Skin of body (tissue), 2 donors: ENCODE results near the gene PRPF40B. TPM values are rescaled to one million over a fixed set of nuclear protein-coding genes. Genes with fewer than 3 reads are reported as not detected.
"Not testable (repeated sequence)": the region's sequence is repeated elsewhere in the genome, so short reads cannot be mapped to it uniquely, and the experiment has no call there.

Source experiments
- DNase-seq: peaks from one replicate; lab custom pipeline; 2025; lab: John Stamatoyannopoulos, UW
- total RNA-seq: library from RNA; depleted of rRNA; stranded (reverse); fragments of >200 nt; gene quantifications from one replicate; pipeline ENCODE4 v1.2.3, GENCODE V29; 2014

The PRPF40B gene
- total RNA-seq, 1 donor from 2014 or later: 10.4 TPM

GRCh38 chr12:49609059-49609874 lies 14.1 kb upstream of the PRPF40B start:
- DNase-seq: no peak

GRCh38 chr12:49609875-49610154 lies 13.5 kb upstream of the PRPF40B start:
- no peak for DNase-seq

GRCh38 chr12:49610785-49611184 lies 12.6 kb upstream of the PRPF40B start:
- not testable (repeated sequence) for DNase-seq

GRCh38 chr12:49612210-49612609 lies 11.2 kb upstream of the PRPF40B start:
- DNase-seq: no peak

GRCh38 chr12:49615725-49616124 lies 7.6 kb upstream of the PRPF40B start:
- DNase-seq: no peak

- DNase-seq: no peak
Observed at GRCh38 chr12:49616533-49617219, 6.7 kb upstream of the PRPF40B start.

- no peak for DNase-seq
Observed at GRCh38 chr12:49618576-49618975, 4.8 kb upstream of the PRPF40B start.

GRCh38 chr12:49619286-49619685 lies 4.1 kb upstream of the PRPF40B start:
- peak; percentile 51 for DNase-seq

- DNase-seq: no peak
Observed at GRCh38 chr12:49621651-49622500, 1.5 kb upstream of the PRPF40B start.

GRCh38 chr12:49622501-49623141 lies 740 bp upstream of the PRPF40B start:
- DNase-seq: no peak

GRCh38 chr12:49624921-49625577 lies 1.7 kb downstream of the PRPF40B start:
- DNase-seq: no peak

GRCh38 chr12:49626169-49626835 lies 2.9 kb downstream of the PRPF40B start:
- DNase-seq: no peak

GRCh38 chr12:49626836-49627235 lies 3.5 kb downstream of the PRPF40B start:
- DNase-seq: no peak

GRCh38 chr12:49627752-49628360 lies 4.5 kb downstream of the PRPF40B start:
- DNase-seq: no peak

GRCh38 chr12:49631336-49631907 lies 8.1 kb downstream of the PRPF40B start:
- DNase-seq: no peak

- no peak for DNase-seq
Observed at GRCh38 chr12:49632401-49632800, 9.0 kb downstream of the PRPF40B start.

- DNase-seq: no peak
Observed at GRCh38 chr12:49632986-49633702, 9.8 kb downstream of the PRPF40B start.

- DNase-seq: no peak
Observed at GRCh38 chr12:49633703-49634345, 10.5 kb downstream of the PRPF40B start.

- no peak for DNase-seq
Observed at GRCh38 chr12:49635036-49635435, 11.7 kb downstream of the PRPF40B start.
